OCI-LY1 (cell line): Measurements from ENCODE around the gene MRPL41.
"Not testable (repeated sequence)": the region's sequence is repeated elsewhere in the genome, so short reads cannot be mapped to it uniquely, and the experiment has no call there.

ENCODE experiments used
- H2AFZ ChIP-seq: fragments of 200-600 bp; sonication (generic), shearing (Covaris generic); 2 replicates; pipeline ENCODE4 v1.6.0; 2014; ENCODE audit warnings: antibody characterized with exemption, mild to moderate bottlenecking, low read length
- H3F3A ChIP-seq: fragments of 200-600 bp; sonication (generic), shearing (Covaris generic); 2 replicates; pipeline ENCODE4 v1.6.0; 2014; ENCODE audit warnings: mild to moderate bottlenecking, antibody characterized with exemption, low read length, moderate library complexity; ENCODE audit not compliant: insufficient read depth
- H3K27ac ChIP-seq: fragments of 200-600 bp; sonication (generic); 2 replicates; pipeline ENCODE4 v1.5.1; 2014; ENCODE audit warnings: low read length, mixed run types, mild to moderate bottlenecking, low read depth; ENCODE audit not compliant: poor library complexity, severe bottlenecking
- H3K27me3 ChIP-seq: fragments of 200-600 bp; sonication (generic); 2 replicates; pipeline ENCODE4 v1.6.0; 2014; ENCODE audit warnings: antibody characterized with exemption, mild to moderate bottlenecking, low read length, moderate library complexity; ENCODE audit not compliant: insufficient read depth
- H3K36me3 ChIP-seq: fragments of 200-600 bp; sonication (generic); 2 replicates; pipeline ENCODE4 v1.6.1; 2014; ENCODE audit warnings: mild to moderate bottlenecking, antibody characterized with exemption, low read length, moderate library complexity, mixed read lengths; ENCODE audit not compliant: insufficient read depth
- H3K4me1 ChIP-seq: fragments of 200-600 bp; sonication (generic); 2 replicates; pipeline ENCODE4 v1.5.1; 2014; ENCODE audit warnings: mild to moderate bottlenecking, low read length, moderate library complexity; ENCODE audit not compliant: insufficient read depth, severe bottlenecking
- H3K4me2 ChIP-seq: fragments of 200-600 bp; sonication (generic), shearing (Covaris generic); 2 replicates; pipeline ENCODE4 v1.6.1; 2014; ENCODE audit warnings: low read length
- H3K4me3 ChIP-seq: fragments of 200-600 bp; sonication (generic); 2 replicates; pipeline ENCODE4 v1.5.1; 2014; ENCODE audit warnings: low read length, low read depth, mild to moderate bottlenecking, mixed read lengths; ENCODE audit not compliant: poor library complexity, severe bottlenecking
- H3K79me2 ChIP-seq: fragments of 200-600 bp; shearing (Covaris generic); 2 replicates; pipeline ENCODE4 v1.6.1; 2016; ENCODE audit warnings: mixed run types, low read length, mixed read lengths; ENCODE audit not compliant: insufficient read depth
- H3K9ac ChIP-seq: fragments of 200-600 bp; sonication (generic), shearing (Covaris generic); 2 replicates; pipeline ENCODE4 v1.6.1; 2014; ENCODE audit warnings: mild to moderate bottlenecking, low read length, mixed read lengths
- H3K9me2 ChIP-seq: fragments of 200-600 bp; sonication (generic), shearing (Covaris generic); 2 replicates; pipeline ENCODE4 v1.6.1; 2014; ENCODE audit warnings: low read depth, mild to moderate bottlenecking, low read length, mixed read lengths
- H3K9me3 ChIP-seq: fragments of 200-600 bp; shearing (Covaris generic); 2 replicates; pipeline ENCODE4 v1.6.1; 2014; ENCODE audit warnings: low read length, mixed read lengths
- H4K20me1 ChIP-seq: fragments of 200-600 bp; sonication (generic), shearing (Covaris generic); 2 replicates; pipeline ENCODE4 v1.6.0; 2016; ENCODE audit warnings: mild to moderate bottlenecking, low read length; ENCODE audit not compliant: insufficient read depth
- EZH2 ChIP-seq: fragments of 200-600 bp; sonication (generic), shearing (Covaris generic); IDR thresholded peaks from 2 replicates; pipeline ENCODE4 v1.8.0; 2017; ENCODE audit warnings: borderline replicate concordance, mixed run types, mild to moderate bottlenecking, antibody characterized with exemption, low read length, moderate library complexity, mixed read lengths
- TF ChIP-seq, protein P1 (sequence below): fragments of 200-600 bp; sonication (generic), shearing (Covaris generic); IDR thresholded peaks from 2 replicates; pipeline ENCODE4 v1.5.1; 2017; ENCODE audit warnings: mild to moderate bottlenecking, antibody characterized with exemption, low read length, moderate library complexity, mixed read lengths

MRPL41 gene

GRCh38 chr9:137514691-137515337 lies 36.9 kb upstream of the MRPL41 start:
- H3K9ac ChIP-seq, result no peak overlapping the region
- no peaks in the 10 kb centered on the region for H3F3A ChIP-seq
- H3K4me3 ChIP-seq, result no peak overlapping the region
- H2AFZ ChIP-seq, result no peak overlapping the region
- no peak for TF ChIP-seq EZH2
- TF ChIP-seq, protein P1, sequence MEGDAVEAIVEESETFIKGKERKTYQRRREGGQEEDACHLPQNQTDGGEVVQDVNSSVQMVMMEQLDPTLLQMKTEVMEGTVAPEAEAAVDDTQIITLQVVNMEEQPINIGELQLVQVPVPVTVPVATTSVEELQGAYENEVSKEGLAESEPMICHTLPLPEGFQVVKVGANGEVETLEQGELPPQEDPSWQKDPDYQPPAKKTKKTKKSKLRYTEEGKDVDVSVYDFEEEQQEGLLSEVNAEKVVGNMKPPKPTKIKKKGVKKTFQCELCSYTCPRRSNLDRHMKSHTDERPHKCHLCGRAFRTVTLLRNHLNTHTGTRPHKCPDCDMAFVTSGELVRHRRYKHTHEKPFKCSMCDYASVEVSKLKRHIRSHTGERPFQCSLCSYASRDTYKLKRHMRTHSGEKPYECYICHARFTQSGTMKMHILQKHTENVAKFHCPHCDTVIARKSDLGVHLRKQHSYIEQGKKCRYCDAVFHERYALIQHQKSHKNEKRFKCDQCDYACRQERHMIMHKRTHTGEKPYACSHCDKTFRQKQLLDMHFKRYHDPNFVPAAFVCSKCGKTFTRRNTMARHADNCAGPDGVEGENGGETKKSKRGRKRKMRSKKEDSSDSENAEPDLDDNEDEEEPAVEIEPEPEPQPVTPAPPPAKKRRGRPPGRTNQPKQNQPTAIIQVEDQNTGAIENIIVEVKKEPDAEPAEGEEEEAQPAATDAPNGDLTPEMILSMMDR, result no peak
- no peaks in the 10 kb centered on the region for H3K36me3 ChIP-seq
- no peak overlapping the region for H3K27ac ChIP-seq
- H3K4me2 ChIP-seq, result no peak overlapping the region
- no peaks in the 10 kb centered on the region for H3K9me3 ChIP-seq
- H3K79me2 ChIP-seq, result no peaks in the 10 kb centered on the region
- no peaks in the 10 kb centered on the region for H3K9me2 ChIP-seq
- no peaks in the 10 kb centered on the region for H3K4me1 ChIP-seq
- no peaks in the 10 kb centered on the region for H3K27me3 ChIP-seq
- H4K20me1 ChIP-seq, result no peaks in the 10 kb centered on the region

GRCh38 chr9:137515338-137515724 lies 36.3 kb upstream of the MRPL41 start:
- Histone ChIP-seq H3K27ac (no peak overlapping the region), H4K20me1 (no peaks in the 10 kb centered on the region), H3K4me2 (no peak overlapping the region), H3K4me3 (no peak overlapping the region), H2AFZ (no peak overlapping the region), H3K9me2 (no peaks in the 10 kb centered on the region), H3K4me1 (no peaks in the 10 kb centered on the region), H3K27me3 (no peaks in the 10 kb centered on the region), H3K9me3 (no peaks in the 10 kb centered on the region), H3K36me3 (no peaks in the 10 kb centered on the region), H3K9ac (no peak overlapping the region), H3F3A (no peaks in the 10 kb centered on the region), H3K79me2 (no peaks in the 10 kb centered on the region)
- no peak for TF ChIP-seq EZH2
- TF ChIP-seq, protein P1, result no peak

GRCh38 chr9:137516144-137516917 lies 35.3 kb upstream of the MRPL41 start:
- no peak for TF ChIP-seq EZH2
- TF ChIP-seq, protein P1, result no peak
- Histone ChIP-seq H3K9me3 (no peaks in the 10 kb centered on the region), H3K9ac (no peak overlapping the region), H3K36me3 (no peaks in the 10 kb centered on the region), H3K4me3 (no peak overlapping the region), H3F3A (no peaks in the 10 kb centered on the region), H3K4me1 (no peaks in the 10 kb centered on the region), H4K20me1 (no peaks in the 10 kb centered on the region), H3K79me2 (no peaks in the 10 kb centered on the region), H3K27ac (no peak overlapping the region), H3K27me3 (no peaks in the 10 kb centered on the region), H3K4me2 (no peak overlapping the region), H3K9me2 (no peaks in the 10 kb centered on the region), H2AFZ (no peak overlapping the region)

GRCh38 chr9:137518661-137519459 lies 32.8 kb upstream of the MRPL41 start:
- H3K9ac ChIP-seq, result not testable (repeated sequence)

More at GRCh38 chr9:137518661-137519459, 32.8 kb upstream of the MRPL41 start:
- not testable (repeated sequence) for H3K79me2 ChIP-seq, H3F3A ChIP-seq, H3K9me3 ChIP-seq, H3K4me2 ChIP-seq, H3K4me1 ChIP-seq, H3K27me3 ChIP-seq, H3K9me2 ChIP-seq, H4K20me1 ChIP-seq, H3K27ac ChIP-seq, H3K36me3 ChIP-seq, H3K4me3 ChIP-seq, H2AFZ ChIP-seq
